ENCODE results near the gene VWC2L. TPM values are rescaled to one million over a fixed set of nuclear protein-coding genes. Genes with fewer than 3 reads are reported as not detected.

VWC2L gene
- total and polyA plus RNA-seq, 10 of the 15 experiments (the other 5 are each of a cell fraction or from before 2014, with no cell fraction given): not detected

GRCh38 chr2:214533541-214533940 is 122.7 kb downstream of the VWC2L start (continued):
- TF ChIP-seq, protein P1, sequence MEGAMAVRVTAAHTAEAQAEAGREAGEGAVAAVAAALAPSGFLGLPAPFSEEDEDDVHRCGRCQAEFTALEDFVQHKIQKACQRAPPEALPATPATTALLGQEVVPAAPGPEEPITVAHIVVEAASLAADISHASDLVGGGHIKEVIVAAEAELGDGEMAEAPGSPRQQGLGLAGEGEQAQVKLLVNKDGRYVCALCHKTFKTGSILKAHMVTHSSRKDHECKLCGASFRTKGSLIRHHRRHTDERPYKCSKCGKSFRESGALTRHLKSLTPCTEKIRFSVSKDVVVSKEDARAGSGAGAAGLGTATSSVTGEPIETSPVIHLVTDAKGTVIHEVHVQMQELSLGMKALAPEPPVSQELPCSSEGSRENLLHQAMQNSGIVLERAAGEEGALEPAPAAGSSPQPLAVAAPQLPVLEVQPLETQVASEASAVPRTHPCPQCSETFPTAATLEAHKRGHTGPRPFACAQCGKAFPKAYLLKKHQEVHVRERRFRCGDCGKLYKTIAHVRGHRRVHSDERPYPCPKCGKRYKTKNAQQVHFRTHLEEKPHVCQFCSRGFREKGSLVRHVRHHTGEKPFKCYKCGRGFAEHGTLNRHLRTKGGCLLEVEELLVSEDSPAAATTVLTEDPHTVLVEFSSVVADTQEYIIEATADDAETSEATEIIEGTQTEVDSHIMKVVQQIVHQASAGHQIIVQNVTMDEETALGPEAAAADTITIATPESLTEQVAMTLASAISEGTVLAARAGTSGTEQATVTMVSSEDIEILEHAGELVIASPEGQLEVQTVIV (IDR thresholded peaks at IDR 0.05; ENCODE audit: borderline replicate concordance, partially characterized antibody): no peak
- no peak for TF ChIP-seq KLF5 (IDR thresholded peaks at IDR 0.05; ENCODE audit: partially characterized antibody)
- no peak for TF ChIP-seq CHD4 (IDR thresholded peaks at IDR 0.05)
- TF ChIP-seq NFYA (IDR thresholded peaks at IDR 0.05; ENCODE audit: borderline replicate concordance, low read depth, low read length): no peak
- TF ChIP-seq LARP7 (IDR thresholded peaks at IDR 0.05): no peak

DNA sequence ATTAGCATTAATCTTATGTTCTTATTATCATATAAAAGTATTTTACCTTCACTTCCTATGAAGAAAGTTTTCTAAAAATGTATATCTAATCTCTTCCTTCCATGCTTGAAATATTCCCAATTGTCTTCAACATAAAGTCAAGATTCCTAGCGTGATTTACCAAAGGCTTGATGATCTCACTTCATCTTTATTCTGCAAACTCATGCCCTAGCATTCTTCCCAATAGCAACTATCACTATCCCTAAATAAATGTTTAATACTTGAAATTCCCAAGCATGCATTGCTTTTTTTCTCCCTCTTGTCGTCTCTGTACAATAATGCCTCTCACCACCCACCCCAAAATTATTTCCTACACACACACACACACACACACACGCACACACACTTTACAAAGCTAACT is 125.8 kb downstream of the VWC2L start:
- ChIA-PET SMC1A (ENCODE audit: uncharacterized antibody, unreplicated experiment) (interaction anchor here (0.5 kb wide), 1 partner anchor 711 kb away, joined by 3 read pairs; no protein-coding TSS in a partner anchor), POLR2A (no interaction called here), CTCF (no interaction called here), RAD21 (ENCODE audit: unreplicated experiment) (no interaction called here)
- no peak for ATAC-seq
- Histone ChIP-seq H3K4me3 (no peak overlapping the region), H3K4me1 (ENCODE audit: control insufficient read depth, insufficient read depth, low read length) (no peaks in the 10 kb centered on the region), H3K79me2 (ENCODE audit: control insufficient read depth, insufficient read depth, low read length) (no peaks in the 10 kb centered on the region), H4K20me1 (ENCODE audit: control insufficient read depth, insufficient read depth) (no peaks in the 10 kb centered on the region), H2AFZ (ENCODE audit: control insufficient read depth, low read depth, low read length) (no peak overlapping the region), H3K4me2 (ENCODE audit: control insufficient read depth, insufficient read depth) (no peak overlapping the region), H3K36me3 (ENCODE audit: control insufficient read depth in 2 of 2, insufficient read depth in 2 of 2, low read length in 1 of 2) (no peaks in the 10 kb centered on the region), H3K9ac (ENCODE audit: control insufficient read depth, insufficient read depth, low read length) (no peak overlapping the region), H3K9me3 (replicated peaks; ENCODE audit: control insufficient read depth, insufficient read depth, low read length) (no peaks in the 10 kb centered on the region), H3K27me3 (replicated peaks in 1 of 2; ENCODE audit: control insufficient read depth in 2 of 2, insufficient read depth in 2 of 2, low read length in 1 of 2) (no peaks in the 10 kb centered on the region), H3K27ac (ENCODE audit: control insufficient read depth, insufficient read depth) (no peak overlapping the region)
- BruUV-seq (replicated peaks): no TSS peak
- no peak for DNase-seq (ENCODE audit: low read depth, low spot score)
- no peak for FAIRE-seq
- intact Hi-C loops (cut with micrococcal nuclease; ENCODE audit: unreplicated experiment): no loop called here
- in situ Hi-C loops (cut with MboI): no loop called here
- WGBS (ENCODE audit: insufficient coverage, insufficient replicate concordance, low lambda C conversion rate, missing lambda C conversion rate): 26% methylated on average over 3 of the region's 3 CpGs
- no peak for TF ChIP-seq FOXK2 (IDR thresholded peaks at IDR 0.05)
- TF ChIP-seq ZBTB33 (IDR thresholded peaks at IDR 0.05): no peak
- TF ChIP-seq, protein P2, sequence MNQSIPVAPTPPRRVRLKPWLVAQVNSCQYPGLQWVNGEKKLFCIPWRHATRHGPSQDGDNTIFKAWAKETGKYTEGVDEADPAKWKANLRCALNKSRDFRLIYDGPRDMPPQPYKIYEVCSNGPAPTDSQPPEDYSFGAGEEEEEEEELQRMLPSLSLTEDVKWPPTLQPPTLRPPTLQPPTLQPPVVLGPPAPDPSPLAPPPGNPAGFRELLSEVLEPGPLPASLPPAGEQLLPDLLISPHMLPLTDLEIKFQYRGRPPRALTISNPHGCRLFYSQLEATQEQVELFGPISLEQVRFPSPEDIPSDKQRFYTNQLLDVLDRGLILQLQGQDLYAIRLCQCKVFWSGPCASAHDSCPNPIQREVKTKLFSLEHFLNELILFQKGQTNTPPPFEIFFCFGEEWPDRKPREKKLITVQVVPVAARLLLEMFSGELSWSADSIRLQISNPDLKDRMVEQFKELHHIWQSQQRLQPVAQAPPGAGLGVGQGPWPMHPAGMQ (IDR thresholded peaks at IDR 0.05; ENCODE audit: borderline replicate concordance): no peak
- TF ChIP-seq POLR2AphosphoS2 (IDR thresholded peaks at IDR 0.05; ENCODE audit: low read depth, low read length): no peak
- TF ChIP-seq MYB (IDR thresholded peaks at IDR 0.05; ENCODE audit: borderline replicate concordance, low read depth, low read length): no peak
- no peak for TF ChIP-seq STAT3 (IDR thresholded peaks at IDR 0.05; ENCODE audit: low read depth, low read length)
- TF ChIP-seq BRCA1 (IDR thresholded peaks at IDR 0.05; ENCODE audit: low read depth, low read length): no peak
- TF ChIP-seq TAF1 (IDR thresholded peaks at IDR 0.05; ENCODE audit: borderline replicate concordance, low read depth, low read length): no peak
- TF ChIP-seq SIX5 (IDR thresholded peaks at IDR 0.05; ENCODE audit: low read depth, low read length, severe bottlenecking): no peak
- TF ChIP-seq NFIC (IDR thresholded peaks at IDR 0.05; ENCODE audit: low read depth, low read length): no peak
- no peak for TF ChIP-seq PAX5 (IDR thresholded peaks at IDR 0.05; ENCODE audit: borderline replicate concordance, low read depth, low read length)
- TF ChIP-seq RAD51 (IDR thresholded peaks at IDR 0.05): no peak
- TF ChIP-seq, protein P3, sequence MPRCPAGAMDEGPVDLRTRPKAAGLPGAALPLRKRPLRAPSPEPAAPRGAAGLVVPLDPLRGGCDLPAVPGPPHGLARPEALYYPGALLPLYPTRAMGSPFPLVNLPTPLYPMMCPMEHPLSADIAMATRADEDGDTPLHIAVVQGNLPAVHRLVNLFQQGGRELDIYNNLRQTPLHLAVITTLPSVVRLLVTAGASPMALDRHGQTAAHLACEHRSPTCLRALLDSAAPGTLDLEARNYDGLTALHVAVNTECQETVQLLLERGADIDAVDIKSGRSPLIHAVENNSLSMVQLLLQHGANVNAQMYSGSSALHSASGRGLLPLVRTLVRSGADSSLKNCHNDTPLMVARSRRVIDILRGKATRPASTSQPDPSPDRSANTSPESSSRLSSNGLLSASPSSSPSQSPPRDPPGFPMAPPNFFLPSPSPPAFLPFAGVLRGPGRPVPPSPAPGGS (IDR thresholded peaks at IDR 0.05; ENCODE audit: borderline replicate concordance, insufficient read depth, low read depth, low read length, poor library complexity, severe bottlenecking): no peak
